Suprapubic skin (tissue), 3 donors: Measurements from ENCODE around the gene SHC4.

Experiments used
- EP300 ChIP-seq: sonication (generic); formaldehyde crosslinking; IDR thresholded peaks from one replicate; pipeline ENCODE4 v1.6.1; 2017; ENCODE audit warnings: antibody characterized with exemption
- POLR2A ChIP-seq, 2 donors: fragments of 450-650 bp; IDR thresholded peaks; one replicate each; pipeline ENCODE4 v1.6.1; 2017; ENCODE audit warnings: antibody characterized with exemption in 2 of 2, mild to moderate bottlenecking in 2 of 2, moderate library complexity in 2 of 2
- TF ChIP-seq, protein P1 (sequence below), 2 donors: fragments of 200-600 bp in 1 of 2; fragments of 450-650 bp in 1 of 2; sonication (generic) in 1 of 2; IDR thresholded peaks; one replicate each; pipeline ENCODE4 v1.5.1; 2016 to 2019; ENCODE audit warnings: antibody characterized with exemption in 2 of 2, mild to moderate bottlenecking in 1 of 2, moderate library complexity in 1 of 2

DNA sequence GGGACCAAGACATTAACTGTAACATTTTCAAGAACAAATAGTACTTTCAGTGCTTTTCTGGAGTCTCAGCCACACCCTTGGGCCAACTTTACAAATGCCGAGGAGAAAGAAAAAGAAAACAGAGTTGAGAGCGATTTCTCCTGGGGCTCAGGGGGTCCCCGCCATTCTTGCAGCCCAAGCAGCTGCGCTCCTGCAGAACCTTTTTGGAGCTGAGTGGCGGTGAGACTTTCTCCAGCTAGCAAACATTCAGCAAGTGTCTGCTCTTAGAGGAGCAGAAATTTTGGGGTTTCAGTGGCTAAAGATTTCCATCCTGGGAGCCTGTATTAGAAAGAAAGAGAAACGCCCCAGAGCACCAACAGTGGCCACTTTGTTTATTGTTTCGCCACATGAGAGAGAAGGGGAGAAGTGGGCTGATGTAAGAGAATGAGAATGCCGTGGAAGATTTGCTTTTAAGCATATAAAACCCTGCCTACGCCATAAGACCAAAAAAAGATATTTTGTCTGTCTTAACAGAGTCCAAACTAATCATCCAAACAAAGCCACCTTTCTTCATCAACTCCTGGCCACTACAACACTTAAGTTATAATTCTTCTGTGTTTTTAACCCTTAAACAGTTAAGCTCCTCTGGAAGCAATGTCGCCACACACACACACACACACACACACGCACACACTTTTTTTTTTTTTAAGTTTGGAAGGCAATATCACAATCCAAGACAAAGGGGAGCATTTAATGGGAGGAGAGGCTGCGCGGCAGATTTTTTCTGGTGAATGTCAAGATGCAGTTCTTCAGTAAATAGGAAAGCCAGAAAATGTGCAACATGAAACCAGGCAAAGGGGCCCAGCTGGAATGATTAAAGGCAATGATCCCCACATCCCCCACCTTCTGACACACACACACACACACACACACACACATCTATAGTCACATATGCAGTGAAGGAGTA lies 66.6 kb downstream of the SHC4 start:
- TF ChIP-seq, protein P1, sequence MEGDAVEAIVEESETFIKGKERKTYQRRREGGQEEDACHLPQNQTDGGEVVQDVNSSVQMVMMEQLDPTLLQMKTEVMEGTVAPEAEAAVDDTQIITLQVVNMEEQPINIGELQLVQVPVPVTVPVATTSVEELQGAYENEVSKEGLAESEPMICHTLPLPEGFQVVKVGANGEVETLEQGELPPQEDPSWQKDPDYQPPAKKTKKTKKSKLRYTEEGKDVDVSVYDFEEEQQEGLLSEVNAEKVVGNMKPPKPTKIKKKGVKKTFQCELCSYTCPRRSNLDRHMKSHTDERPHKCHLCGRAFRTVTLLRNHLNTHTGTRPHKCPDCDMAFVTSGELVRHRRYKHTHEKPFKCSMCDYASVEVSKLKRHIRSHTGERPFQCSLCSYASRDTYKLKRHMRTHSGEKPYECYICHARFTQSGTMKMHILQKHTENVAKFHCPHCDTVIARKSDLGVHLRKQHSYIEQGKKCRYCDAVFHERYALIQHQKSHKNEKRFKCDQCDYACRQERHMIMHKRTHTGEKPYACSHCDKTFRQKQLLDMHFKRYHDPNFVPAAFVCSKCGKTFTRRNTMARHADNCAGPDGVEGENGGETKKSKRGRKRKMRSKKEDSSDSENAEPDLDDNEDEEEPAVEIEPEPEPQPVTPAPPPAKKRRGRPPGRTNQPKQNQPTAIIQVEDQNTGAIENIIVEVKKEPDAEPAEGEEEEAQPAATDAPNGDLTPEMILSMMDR (IDR thresholded peaks at IDR 0.05), result no peak
- no peak for TF ChIP-seq POLR2A (IDR thresholded peaks at IDR 0.05)
- TF ChIP-seq EP300, result no peak
